ENCODE data around the gene DDOST.

GRCh38 chr1:20636785-20637347 is 24.3 kb downstream of the DDOST start:
- TF ChIP-seq CTCF (IDR thresholded peaks at IDR 0.05) (no peak), POLR2A (IDR thresholded peaks at IDR 0.05) (no peak), POLR2AphosphoS5 (IDR thresholded peaks at IDR 0.05) (no peak)
